Gastrocnemius medialis (tissue), 4 donors: ENCODE measurements around the gene BSN. TPM values are rescaled to one million over a fixed set of nuclear protein-coding genes. Genes with fewer than 3 reads are reported as not detected.

Experiments
- ATAC-seq, 2 donors: fragments of 150-250 bp; one replicate each; pipeline ENCODE4 v1.9.1; 2016
- DNase-seq, 2 donors: peaks; one replicate each; pipeline ENCODE4 v3.0.0-alpha.2; 2019
- H3K27ac ChIP-seq, 4 donors: fragments of 200-600 bp; sonication (generic); 1 replicate in 1 of 4; 2 replicates in 3 of 4; pipeline ENCODE4 v1.5.1; 2016 to 2018; ENCODE audit warnings: mild to moderate bottlenecking in 2 of 4, moderate library complexity in 1 of 4
- H3K27me3 ChIP-seq, 3 donors: fragments of 200-600 bp; sonication (generic) in 2 of 3; 1 replicate in 1 of 3; 2 replicates in 2 of 3; pipeline versions ENCODE4 v1.5.1 to v1.6.0; 2016 to 2019; ENCODE audit warnings: mild to moderate bottlenecking in 1 of 3, moderate library complexity in 1 of 3
- H3K36me3 ChIP-seq, 2 donors: fragments of 200-600 bp; sonication (generic) in 1 of 2; one replicate each; pipeline ENCODE4 v1.5.1; 2017 to 2018
- H3K4me1 ChIP-seq, 2 donors: fragments of 200-600 bp; sonication (generic) in 1 of 2; one replicate each; pipeline ENCODE4 v1.5.1; 2016 to 2017; ENCODE audit warnings: mild to moderate bottlenecking in 2 of 2
- H3K4me3 ChIP-seq, 4 donors: fragments of 200-600 bp; sonication (generic) in 3 of 4; 1 replicate in 1 of 4; 2 replicates in 3 of 4; pipeline ENCODE4 v1.5.1; 2016 to 2019; ENCODE audit warnings: mild to moderate bottlenecking in 2 of 4
- H3K9me3 ChIP-seq, 3 donors: fragments of 200-600 bp; sonication (generic) in 2 of 3; 1 replicate in 1 of 3; 2 replicates in 2 of 3; pipeline ENCODE4 v1.5.1; 2016 to 2019
- POLR2A ChIP-seq, 2 donors: fragments of 450-650 bp; IDR thresholded peaks; one replicate each; pipeline ENCODE4 v1.6.1; 2017; ENCODE audit warnings: antibody characterized with exemption in 2 of 2, mild to moderate bottlenecking in 2 of 2, moderate library complexity in 2 of 2
- in situ Hi-C, 4 donors: fragments of 200-750 bp; cut with MboI; loops; one replicate each; pipeline versions ENCODE4 v1.15.0 to v1.8.0; 2017; ENCODE audit warnings: low sequenced_read_pairs in 4 of 4
- intact Hi-C: fragments of 100-400 bp; cut with DNase I; formaldehyde crosslinking; loops from one replicate; pipeline ENCODE4 v1.15.1; 2023; ENCODE audit warnings: low total_unique reads
- total RNA-seq, 4 donors: library from RNA; depleted of rRNA; stranded (reverse); fragments of >200 nt; gene quantifications; one replicate each; pipeline versions ENCODE4 v1.1.0 to v1.2.3, GENCODE V29; 2016
- TF ChIP-seq, protein P1 (sequence below), 5 experiments: fragments of 450-650 bp in 3 of 5; fragments of 200-600 bp in 2 of 5; sonication (generic) in 2 of 5; IDR thresholded peaks in 4 of 5; conservative IDR thresholded peaks in 1 of 5; 1 replicate in 4 of 5; 2 replicates in 1 of 5; pipeline ENCODE4 v1.5.1; 2016 to 2019; ENCODE audit warnings: antibody characterized with exemption in 5 of 5, mild to moderate bottlenecking in 3 of 5, moderate library complexity in 3 of 5

Gene BSN
- total RNA-seq, 4 donors from 2014 or later, result 0.10 to 0.24 (median 0.21) TPM

DNA sequence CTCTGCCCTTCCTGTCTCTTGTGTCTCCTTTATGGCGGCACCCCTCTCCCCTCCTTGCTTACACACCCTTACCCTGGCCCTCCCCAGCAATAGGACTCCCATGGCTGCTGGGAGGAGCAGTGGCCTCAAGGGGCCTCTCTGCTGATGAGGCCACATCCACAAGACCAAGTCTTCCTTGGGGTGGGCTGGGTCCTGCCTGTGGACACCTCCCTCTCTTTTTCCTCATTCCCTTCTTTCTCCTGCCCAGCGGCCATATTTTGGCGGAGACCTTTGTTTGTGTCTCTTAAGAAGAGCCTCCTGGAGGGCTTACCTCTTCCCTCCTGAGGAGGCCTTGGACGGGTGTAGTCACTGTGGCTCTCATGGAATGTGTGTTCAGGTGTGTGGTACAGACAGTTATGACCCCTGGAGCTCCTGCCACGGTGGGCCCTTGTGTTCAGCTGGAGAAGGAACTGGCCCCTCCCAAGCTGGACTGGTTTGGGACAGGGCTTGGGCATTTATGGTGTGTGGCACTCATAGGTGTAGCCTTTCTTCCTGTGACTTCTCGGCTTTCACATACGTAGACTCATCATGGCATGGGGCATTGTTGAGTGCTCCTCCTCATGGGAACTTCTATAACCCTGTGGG lies 63.2 kb downstream of the BSN start:
- no peak for ATAC-seq

DNA sequence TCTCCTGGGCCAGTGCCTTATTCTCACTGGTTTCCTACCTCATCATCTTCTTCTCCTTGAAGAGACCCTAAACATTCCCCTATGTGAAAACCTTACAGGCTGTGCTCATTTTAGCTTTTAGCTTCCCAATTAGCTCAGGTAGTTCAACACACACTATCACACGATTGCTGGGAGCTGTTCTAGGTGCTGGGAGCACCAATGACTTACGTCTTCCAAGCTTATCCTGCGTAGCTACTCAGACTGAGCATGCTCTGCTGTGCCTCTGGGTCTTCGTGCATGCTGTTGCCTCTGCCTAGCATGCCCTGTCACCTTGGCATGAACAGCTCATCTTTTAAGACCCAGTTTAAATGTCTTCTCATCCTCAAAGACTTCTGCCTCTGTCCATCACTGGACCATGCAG lies 64.1 kb downstream of the BSN start:
- ATAC-seq, result no peak
- in situ Hi-C loops (no loop called here), intact Hi-C loops (loop anchor here (5.0 kb wide), 1 partner anchor 36 kb away; no protein-coding TSS in a partner anchor)
- no peaks in the 10 kb centered on the region for H3K27me3 ChIP-seq
- no peak overlapping the region for H3K4me3 ChIP-seq
- H3K36me3 ChIP-seq, result no peaks in the 10 kb centered on the region
- DNase-seq, result no peak
- no peaks in the 10 kb centered on the region for H3K4me1 ChIP-seq
- no peak overlapping the region for H3K27ac ChIP-seq
- no peak for TF ChIP-seq POLR2A (IDR thresholded peaks at IDR 0.05)
- TF ChIP-seq, protein P1, sequence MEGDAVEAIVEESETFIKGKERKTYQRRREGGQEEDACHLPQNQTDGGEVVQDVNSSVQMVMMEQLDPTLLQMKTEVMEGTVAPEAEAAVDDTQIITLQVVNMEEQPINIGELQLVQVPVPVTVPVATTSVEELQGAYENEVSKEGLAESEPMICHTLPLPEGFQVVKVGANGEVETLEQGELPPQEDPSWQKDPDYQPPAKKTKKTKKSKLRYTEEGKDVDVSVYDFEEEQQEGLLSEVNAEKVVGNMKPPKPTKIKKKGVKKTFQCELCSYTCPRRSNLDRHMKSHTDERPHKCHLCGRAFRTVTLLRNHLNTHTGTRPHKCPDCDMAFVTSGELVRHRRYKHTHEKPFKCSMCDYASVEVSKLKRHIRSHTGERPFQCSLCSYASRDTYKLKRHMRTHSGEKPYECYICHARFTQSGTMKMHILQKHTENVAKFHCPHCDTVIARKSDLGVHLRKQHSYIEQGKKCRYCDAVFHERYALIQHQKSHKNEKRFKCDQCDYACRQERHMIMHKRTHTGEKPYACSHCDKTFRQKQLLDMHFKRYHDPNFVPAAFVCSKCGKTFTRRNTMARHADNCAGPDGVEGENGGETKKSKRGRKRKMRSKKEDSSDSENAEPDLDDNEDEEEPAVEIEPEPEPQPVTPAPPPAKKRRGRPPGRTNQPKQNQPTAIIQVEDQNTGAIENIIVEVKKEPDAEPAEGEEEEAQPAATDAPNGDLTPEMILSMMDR (IDR thresholded peaks at IDR 0.05 in 4 of 5, conservative IDR thresholded peaks at IDR 0.05 in 1 of 5), result no peak
- H3K9me3 ChIP-seq, result no peaks in the 10 kb centered on the region

More for the DNA sequence above, 63.2 kb downstream of the BSN start:
- Histone ChIP-seq H3K36me3 (no peaks in the 10 kb centered on the region), H3K27ac (no peak overlapping the region), H3K27me3 (no peaks in the 10 kb centered on the region), H3K4me3 (no peak overlapping the region), H3K4me1 (no peaks in the 10 kb centered on the region), H3K9me3 (no peaks in the 10 kb centered on the region)
- intact Hi-C loops (loop anchor here (5.0 kb wide), 1 partner anchor 35 kb away; no protein-coding TSS in a partner anchor), in situ Hi-C loops (no loop called here)
- DNase-seq, result no peak
- TF ChIP-seq POLR2A (IDR thresholded peaks at IDR 0.05), result no peak
- TF ChIP-seq, protein P1 (IDR thresholded peaks at IDR 0.05 in 4 of 5, conservative IDR thresholded peaks at IDR 0.05 in 1 of 5), result no peak

- no peak for ATAC-seq
- in situ Hi-C loops, result no loop called here
- Histone ChIP-seq H3K9me3 (no peaks in the 10 kb centered on the region), H3K36me3 (no peaks in the 10 kb centered on the region), H3K27me3 (no peaks in the 10 kb centered on the region), H3K4me1 (no peaks in the 10 kb centered on the region), H3K27ac (no peak overlapping the region), H3K4me3 (no peak overlapping the region)
- TF ChIP-seq, protein P1 (IDR thresholded peaks at IDR 0.05 in 4 of 5, conservative IDR thresholded peaks at IDR 0.05 in 1 of 5), result no peak
- no peak for TF ChIP-seq POLR2A (IDR thresholded peaks at IDR 0.05)
- intact Hi-C loops, result loop anchor here (5.0 kb wide), 1 partner anchor 37 kb away; no protein-coding TSS in a partner anchor
- no peak for DNase-seq
These were observed 65.4 kb downstream of the BSN start for GRCh38 chr3:49619649-49620048.

- H3K27ac ChIP-seq, result no peak overlapping the region
- intact Hi-C loops, result no loop called here
- DNase-seq (no peak), ATAC-seq (no peak)
- TF ChIP-seq, protein P1 (IDR thresholded peaks at IDR 0.05 in 4 of 5, conservative IDR thresholded peaks at IDR 0.05 in 1 of 5), result no peak
- TF ChIP-seq POLR2A (IDR thresholded peaks at IDR 0.05), result no peak
- H3K27me3 ChIP-seq, result no peaks in the 10 kb centered on the region
- H3K36me3 ChIP-seq, result no peaks in the 10 kb centered on the region
- in situ Hi-C loops, result no loop called here
- no peak overlapping the region for H3K4me3 ChIP-seq
- H3K4me1 ChIP-seq, result no peaks in the 10 kb centered on the region
- H3K9me3 ChIP-seq, result no peaks in the 10 kb centered on the region
These were observed 66.5 kb downstream of the BSN start for GRCh38 chr3:49620728-49621127.

GRCh38 chr3:49623071-49623470 lies 68.8 kb downstream of the BSN start:
- ATAC-seq, result no peak
- no peak for DNase-seq
- in situ Hi-C loops, result no loop called here
- no peak overlapping the region for H3K4me3 ChIP-seq
- no peak for TF ChIP-seq POLR2A (IDR thresholded peaks at IDR 0.05)
- TF ChIP-seq, protein P1 (IDR thresholded peaks at IDR 0.05 in 4 of 5, conservative IDR thresholded peaks at IDR 0.05 in 1 of 5), result no peak
- no peaks in the 10 kb centered on the region for H3K9me3 ChIP-seq
- no peak overlapping the region for H3K27ac ChIP-seq
- H3K4me1 ChIP-seq, result no peaks in the 10 kb centered on the region
- no peaks in the 10 kb centered on the region for H3K27me3 ChIP-seq
- intact Hi-C loops, result no loop called here
- H3K36me3 ChIP-seq, result no peaks in the 10 kb centered on the region
